Hepatocyte (in vitro differentiated cells): ENCODE data around the gene PNPLA7. TPM values are rescaled to one million over a fixed set of nuclear protein-coding genes. Genes with fewer than 3 reads are reported as not detected.

Experiments
- DNase-seq: peaks from one replicate; pipeline ENCODE4 v3.0.0-alpha.2; 2016; ENCODE audit warnings: low spot score
- H2AFZ ChIP-seq: fragments of 200-600 bp; sonication (generic); 2 replicates; pipeline ENCODE4 v1.6.0; 2016; ENCODE audit warnings: antibody characterized with exemption, mild to moderate bottlenecking
- H3K27ac ChIP-seq: fragments of 200-600 bp; sonication (generic); 2 replicates; pipeline ENCODE4 v1.5.1; 2016; ENCODE audit warnings: mild to moderate bottlenecking
- H3K27me3 ChIP-seq: fragments of 200-600 bp; sonication (generic); 2 replicates; pipeline ENCODE4 v1.6.1; 2016
- H3K36me3 ChIP-seq: fragments of 200-600 bp; sonication (generic); replicated peaks from 2 replicates; pipeline ENCODE4 v1.5.1; 2016; ENCODE audit warnings: low read depth; ENCODE audit not compliant: insufficient read depth
- H3K4me1 ChIP-seq: fragments of 200-600 bp; sonication (generic); 2 replicates; pipeline ENCODE4 v1.5.1; 2016; ENCODE audit warnings: mild to moderate bottlenecking, moderate library complexity; ENCODE audit not compliant: insufficient read depth
- H3K4me2 ChIP-seq: fragments of 200-600 bp; sonication (generic); 2 replicates; pipeline ENCODE4 v1.6.0; 2016
- H3K4me3 ChIP-seq: fragments of 200-600 bp; sonication (generic); 2 replicates; pipeline ENCODE4 v1.5.1; 2016; ENCODE audit warnings: mild to moderate bottlenecking
- H3K79me2 ChIP-seq: fragments of 200-600 bp; sonication (generic); 2 replicates; pipeline ENCODE4 v1.6.0; 2017; ENCODE audit warnings: mild to moderate bottlenecking
- H3K9me2 ChIP-seq: fragments of 200-600 bp; sonication (generic); replicated peaks from 2 replicates; pipeline ENCODE4 v1.6.0; 2017; ENCODE audit warnings: mild to moderate bottlenecking; ENCODE audit not compliant: insufficient read depth
- H3K9me3 ChIP-seq: fragments of 200-600 bp; sonication (generic); 2 replicates; pipeline ENCODE4 v1.5.1; 2016; ENCODE audit warnings: low read depth, mild to moderate bottlenecking
- H4K20me1 ChIP-seq: fragments of 200-600 bp; sonication (generic); 2 replicates; pipeline ENCODE4 v1.6.0; 2016; ENCODE audit warnings: mild to moderate bottlenecking; ENCODE audit not compliant: insufficient read depth, poor library complexity, severe bottlenecking
- CTCF ChIP-seq: fragments of 200-600 bp; sonication (generic); IDR thresholded peaks from 2 replicates; pipeline ENCODE4 v1.5.1; 2016; ENCODE audit warnings: antibody characterized with exemption, mild to moderate bottlenecking; ENCODE audit not compliant: poor library complexity
- EZH2 ChIP-seq: fragments of 200-600 bp; sonication (generic); IDR thresholded peaks from 2 replicates; pipeline ENCODE4 v1.6.1; 2016; ENCODE audit warnings: antibody characterized with exemption, mild to moderate bottlenecking, borderline replicate concordance
- EZH2phosphoT487 ChIP-seq: fragments of 200-600 bp; sonication (generic); IDR thresholded peaks from one replicate; pipeline ENCODE4 v1.6.1; 2018; ENCODE audit warnings: antibody characterized with exemption, mild to moderate bottlenecking, low read depth, moderate library complexity; ENCODE audit not compliant: unreplicated experiment, severe bottlenecking
- WGBS: methylation state at CpG from one replicate; pipeline ENCODE4 v1.1.6; 2016; ENCODE audit warnings: low lambda C conversion rate; ENCODE audit errors: missing lambda C conversion rate; 5-methylcytosine and 5-hydroxymethylcytosine counted together
- polyA plus RNA-seq: library from polyadenylated mRNA; unstranded; fragments of >200 nt; fragmentation: Nextera tagmentation; extraction: Ambion mirVana; gene quantifications from 2 replicates; pipeline ENCODE4 v1.2.1, GENCODE V29; 2016
- total RNA-seq: library from RNA; depleted of rRNA; stranded (reverse); fragments of >200 nt; gene quantifications from 2 replicates; pipeline ENCODE4 v1.2.3, GENCODE V29; 2014

Gene PNPLA7
- total and polyA plus RNA-seq, 2 experiments from 2014 or later, result 0.62 to 0.77 TPM

DNA sequence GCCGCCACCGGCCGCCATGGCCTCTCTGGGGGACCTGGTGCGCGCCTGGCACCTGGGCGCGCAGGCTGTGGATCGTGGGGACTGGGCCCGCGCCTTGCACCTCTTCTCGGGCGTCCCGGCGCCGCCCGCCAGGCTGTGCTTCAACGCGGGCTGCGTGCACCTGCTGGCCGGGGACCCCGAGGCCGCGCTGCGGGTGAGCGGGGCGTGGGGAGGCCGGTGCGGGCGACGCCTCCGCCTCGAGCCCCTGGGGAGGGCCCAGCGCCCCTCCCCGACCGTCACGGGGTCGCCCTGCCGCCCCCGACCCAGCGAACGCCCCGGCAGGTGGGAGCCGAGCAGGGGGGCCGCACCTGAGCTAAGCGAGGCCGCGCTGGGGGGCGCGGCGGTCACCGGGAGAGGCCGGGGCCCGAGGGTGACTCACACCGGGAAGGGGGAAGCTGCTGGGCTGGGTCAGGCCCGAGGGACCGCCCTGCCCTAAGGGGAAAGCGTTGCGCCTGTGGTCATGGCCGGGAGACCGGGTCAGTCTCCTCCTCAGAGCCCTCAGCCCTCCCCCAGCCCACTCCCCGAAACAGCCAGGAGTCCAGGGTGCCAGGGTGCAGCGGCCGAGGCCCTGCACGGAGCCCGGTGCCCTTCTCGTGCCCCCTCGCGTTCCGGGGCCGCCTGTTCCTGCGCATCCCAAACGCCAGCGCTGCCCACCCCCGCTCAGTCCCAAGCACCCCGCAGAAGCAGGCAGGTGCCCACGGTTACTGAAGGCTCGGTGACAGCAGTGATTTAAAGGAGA is 126.5 kb downstream of the PNPLA7 start:
- peak; percentile 80 for DNase-seq
- peak overlapping the region; percentile 78 for H2AFZ ChIP-seq

GRCh38 chr9:137422604-137423513 is 127.3 kb downstream of the PNPLA7 start, which contains the start of the genes EXD3 and NOXA1:
Gene EXD3, minus strand, starts transcription at chr9:137423162. Its CDS starts 27,805 bp downstream, at chr9:137395357.
Gene NOXA1, plus strand, starts transcription at chr9:137423393. Its CDS starts 137 bp downstream, at chr9:137423530.
- Histone ChIP-seq H3K4me1 (peaks cover 20% of the 10 kb centered on the region), H3K9me3 (no peaks in the 10 kb centered on the region), H3K27me3 (no peaks in the 10 kb centered on the region), H4K20me1 (no peaks in the 10 kb centered on the region), H3K27ac (peak within 1 kb of the TSS; percentile 93), H3K4me2 (peak within 1 kb of the TSS; percentile 98), H2AFZ (peak within 1 kb of the TSS; percentile 99), H3K9me2 (no peaks in the 10 kb centered on the region), H3K4me3 (peak within 1 kb of the TSS; percentile 98), H3K79me2 (peaks cover 46% of the 10 kb centered on the region), H3K36me3 (no peaks in the 10 kb centered on the region)
- TF ChIP-seq CTCF, result peak; percentile 61
- TF ChIP-seq EZH2, result no peak
- DNase-seq, result peak; percentile 98
- 0% methylated on average over 28 of the region's 113 CpGs for WGBS

More for the DNA sequence above, 126.5 kb downstream of the PNPLA7 start:
- TF ChIP-seq EZH2phosphoT487 (no peak), EZH2 (no peak), CTCF (no peak)
- 43% methylated on average over 33 of the region's 77 CpGs for WGBS
- H4K20me1 ChIP-seq, result no peaks in the 10 kb centered on the region
- H3K4me2 ChIP-seq, result peak overlapping the region; percentile 88
- H3K4me3 ChIP-seq, result peak overlapping the region; percentile 55
- H3K27me3 ChIP-seq, result no peaks in the 10 kb centered on the region
- H3K79me2 ChIP-seq, result peaks cover 39% of the 10 kb centered on the region
- peaks cover 20% of the 10 kb centered on the region for H3K4me1 ChIP-seq
- H3K9me3 ChIP-seq, result no peaks in the 10 kb centered on the region
- no peaks in the 10 kb centered on the region for H3K36me3 ChIP-seq
- no peaks in the 10 kb centered on the region for H3K9me2 ChIP-seq
- peak overlapping the region; percentile 93 for H3K27ac ChIP-seq

DNA sequence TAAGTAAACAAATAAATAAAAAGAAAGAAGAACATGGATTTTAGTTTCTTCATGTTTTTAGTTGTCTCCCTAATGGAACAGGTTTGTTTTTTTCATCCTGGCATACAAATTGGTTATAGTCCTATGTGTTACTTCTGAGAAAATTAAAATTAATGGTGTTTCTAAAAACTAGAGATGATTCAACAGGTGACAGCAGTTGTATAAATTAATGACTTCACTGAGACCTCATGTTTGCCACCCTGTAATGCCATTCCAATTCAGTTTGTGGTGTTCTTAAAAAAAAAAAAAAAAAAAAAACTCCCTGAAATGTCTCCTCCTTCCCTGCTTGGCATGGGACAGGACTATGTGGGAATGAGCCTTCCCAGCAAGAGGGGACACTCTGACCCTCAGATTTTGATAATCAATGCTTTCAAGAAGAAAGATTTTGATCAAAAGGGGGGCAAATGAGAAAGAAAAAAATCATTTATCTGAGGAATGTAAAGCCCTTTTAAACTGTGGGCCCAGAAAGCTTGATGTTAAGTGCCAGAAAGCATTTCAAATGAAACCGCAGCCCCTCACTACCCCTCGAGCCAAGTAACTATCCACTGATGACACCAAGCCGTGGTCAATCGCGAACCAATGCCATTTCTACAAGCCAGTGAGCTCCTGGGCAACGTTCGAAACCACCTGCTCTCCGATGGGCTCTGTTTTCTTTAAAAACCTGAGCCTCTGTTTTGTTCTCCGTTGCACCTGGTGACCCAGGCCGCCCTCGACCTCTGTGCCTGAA is 128.2 kb downstream of the PNPLA7 start:
- peak overlapping the region; percentile 88 for H3K27ac ChIP-seq
- peak overlapping the region; percentile 98 for H3K4me3 ChIP-seq
- H3K9me3 ChIP-seq, result no peaks in the 10 kb centered on the region
- H3K79me2 ChIP-seq, result peaks cover 46% of the 10 kb centered on the region
- 7% methylated on average over 11 of the region's 11 CpGs for WGBS
- peaks cover 20% of the 10 kb centered on the region for H3K4me1 ChIP-seq
- no peaks in the 10 kb centered on the region for H3K9me2 ChIP-seq
- H3K36me3 ChIP-seq, result no peaks in the 10 kb centered on the region
- H2AFZ ChIP-seq, result peak overlapping the region; percentile 99
- DNase-seq, result peak; percentile 5
- H4K20me1 ChIP-seq, result no peaks in the 10 kb centered on the region
- TF ChIP-seq CTCF, result no peak
- TF ChIP-seq EZH2phosphoT487, result no peak
- TF ChIP-seq EZH2, result no peak
- no peaks in the 10 kb centered on the region for H3K27me3 ChIP-seq
- peak overlapping the region; percentile 98 for H3K4me2 ChIP-seq
